HEK293T (cell line): Measurements from ENCODE around the gene KCNQ1.

Experiments
- CTCF ChIA-PET: fragments of 350-600 bp; formaldehyde crosslinking; extraction: SDS; loops from one replicate; lab custom pipeline; 2021; ENCODE audit warnings: antibody characterized with exemption, inconsistent platforms; lab: Yijun Ruan, JAX
- POLR2A ChIA-PET: fragments of 350-600 bp; formaldehyde crosslinking; extraction: SDS; loops from one replicate; lab custom pipeline; 2020; ENCODE audit warnings: antibody characterized with exemption, inconsistent platforms; lab: Yijun Ruan, JAX
- DNase-seq: peaks from one replicate; pipeline ENCODE4 v3.0.0; 2012; ENCODE audit warnings: mixed read lengths; ENCODE audit errors: extremely low spot score
- ARNT ChIP-seq: fragments of 450-650 bp; IDR thresholded peaks from 2 replicates; pipeline ENCODE4 v1.6.1; 2017; ENCODE audit warnings: mild to moderate bottlenecking
- BHLHE40 ChIP-seq: fragments of 450-650 bp; IDR thresholded peaks from 2 replicates; pipeline ENCODE4 v1.6.1; 2016; ENCODE audit warnings: mild to moderate bottlenecking, moderate library complexity, borderline replicate concordance
- CTBP1 ChIP-seq: fragments of 450-650 bp; IDR thresholded peaks from 2 replicates; pipeline ENCODE4 v1.6.1; 2016; ENCODE audit warnings: borderline replicate concordance
- ELF4 ChIP-seq: fragments of 450-650 bp; IDR thresholded peaks from 2 replicates; pipeline ENCODE4 v1.6.1; 2017; ENCODE audit warnings: antibody characterized with exemption
- FOXA1 ChIP-seq: fragments of 450-650 bp; IDR thresholded peaks from 2 replicates; pipeline ENCODE4 v1.6.1; 2016; ENCODE audit warnings: mild to moderate bottlenecking
- FOXK2 ChIP-seq: fragments of 450-650 bp; IDR thresholded peaks from 2 replicates; pipeline ENCODE4 v1.6.1; 2016; ENCODE audit warnings: mild to moderate bottlenecking
- FOXM1 ChIP-seq: fragments of 450-650 bp; IDR thresholded peaks from 2 replicates; pipeline ENCODE4 v1.6.1; 2017; ENCODE audit warnings: mild to moderate bottlenecking, borderline replicate concordance
- HDGF ChIP-seq: fragments of 450-650 bp; IDR thresholded peaks from 2 replicates; pipeline ENCODE4 v1.6.1; 2017; ENCODE audit warnings: antibody characterized with exemption, borderline replicate concordance
- L3MBTL2 ChIP-seq: fragments of 450-650 bp; conservative IDR thresholded peaks from 2 replicates; pipeline ENCODE4 v1.6.1; 2016; ENCODE audit warnings: mild to moderate bottlenecking
- LEF1 ChIP-seq: fragments of 450-650 bp; IDR thresholded peaks from 2 replicates; pipeline ENCODE4 v1.6.1; 2017; ENCODE audit warnings: mild to moderate bottlenecking, borderline replicate concordance
- NFRKB ChIP-seq: fragments of 450-650 bp; IDR thresholded peaks from 2 replicates; pipeline ENCODE4 v1.6.1; 2016; ENCODE audit warnings: mild to moderate bottlenecking, moderate library complexity
- PKNOX1 ChIP-seq: fragments of 450-650 bp; IDR thresholded peaks from 2 replicates; pipeline ENCODE4 v1.6.1; 2016
- SP1 ChIP-seq: fragments of 450-650 bp; IDR thresholded peaks from 2 replicates; pipeline ENCODE4 v1.6.1; 2017
- SUZ12 ChIP-seq: fragments of 450-650 bp; IDR thresholded peaks from 2 replicates; pipeline ENCODE4 v1.6.1; 2016; ENCODE audit warnings: mild to moderate bottlenecking
- TARDBP ChIP-seq: fragments of 450-650 bp; IDR thresholded peaks from 2 replicates; pipeline ENCODE4 v1.6.1; 2016
- ZNF384 ChIP-seq: fragments of 450-650 bp; IDR thresholded peaks from 2 replicates; pipeline ENCODE4 v1.6.1; 2016

The KCNQ1 gene

GRCh38 chr11:2552210-2552609 is 107.4 kb downstream of the KCNQ1 start:
- DNase-seq: no peak
- POLR2A ChIA-PET: no interaction called here
- TF ChIP-seq TARDBP (no peak), ARNT (no peak)
- CTCF ChIA-PET: no interaction called here

GRCh38 chr11:2553198-2553597 is 108.4 kb downstream of the KCNQ1 start:
- POLR2A ChIA-PET: no interaction called here
- CTCF ChIA-PET: no interaction called here
- no peak for DNase-seq
- no peak for TF ChIP-seq TARDBP
- TF ChIP-seq FOXM1: no peak
- no peak for TF ChIP-seq ARNT
- no peak for TF ChIP-seq PKNOX1
- TF ChIP-seq LEF1: no peak

GRCh38 chr11:2553886-2554285 is 109.1 kb downstream of the KCNQ1 start:
- DNase-seq: no peak
- TF ChIP-seq LEF1 (no peak), NFRKB (no peak), SP1 (no peak), FOXA1 (no peak), PKNOX1 (no peak), ARNT (no peak)
- ChIA-PET CTCF (no interaction called here), POLR2A (no interaction called here)

GRCh38 chr11:2554338-2555207 is 109.8 kb downstream of the KCNQ1 start:
- POLR2A ChIA-PET: no interaction called here
- CTCF ChIA-PET: interaction anchor here (0.6 to 0.8 kb wide), 2 partner anchors 22 to 198 kb away, joined by 3 read pairs; no protein-coding TSS in a partner anchor
- no peak for TF ChIP-seq CTBP1
- no peak for TF ChIP-seq PKNOX1
- no peak for TF ChIP-seq FOXA1
- no peak for TF ChIP-seq L3MBTL2
- TF ChIP-seq SUZ12: no peak
- no peak for TF ChIP-seq LEF1
- TF ChIP-seq HDGF: no peak
- no peak for TF ChIP-seq ELF4
- no peak for TF ChIP-seq ZNF384
- no peak for TF ChIP-seq FOXM1

GRCh38 chr11:2555336-2555735 is 110.5 kb downstream of the KCNQ1 start:
- TF ChIP-seq SUZ12: no peak
- no peak for TF ChIP-seq ARNT
- TF ChIP-seq HDGF: no peak
- no peak for TF ChIP-seq FOXK2
- no peak for TF ChIP-seq TARDBP
- TF ChIP-seq SP1: no peak
- TF ChIP-seq FOXA1: no peak
- TF ChIP-seq CTBP1: no peak
- no peak for TF ChIP-seq ZNF384
- TF ChIP-seq BHLHE40: no peak
- no peak for TF ChIP-seq LEF1
- no peak for TF ChIP-seq NFRKB
- TF ChIP-seq L3MBTL2: no peak
- no peak for TF ChIP-seq FOXM1
- CTCF ChIA-PET: interaction anchor here (0.8 kb wide), 1 partner anchor 22 kb away, joined by 3 read pairs; no protein-coding TSS in a partner anchor
- no peak for DNase-seq
- POLR2A ChIA-PET: interaction anchor here (0.5 kb wide), 1 partner anchor 814 kb away, joined by 3 read pairs; no protein-coding TSS in a partner anchor

More at GRCh38 chr11:2554338-2555207, 109.8 kb downstream of the KCNQ1 start:
- no peak for DNase-seq

- CTCF ChIA-PET: no interaction called here
- no peak for DNase-seq
- no peak for TF ChIP-seq L3MBTL2
- no peak for TF ChIP-seq PKNOX1
- no peak for TF ChIP-seq BHLHE40
- TF ChIP-seq ZNF384: no peak
- no peak for TF ChIP-seq HDGF
- POLR2A ChIA-PET: interaction anchor here (0.5 kb wide), 1 partner anchor 814 kb away, joined by 3 read pairs; no protein-coding TSS in a partner anchor
These were observed 111.1 kb downstream of the KCNQ1 start for GRCh38 chr11:2555891-2556290.
